WTC11 (cell line): ENCODE results near the gene SMPX. TPM values are rescaled to one million over a fixed set of nuclear protein-coding genes. Genes with fewer than 3 reads are reported as not detected.

Experiments
- ATAC-seq: fragments of 200-7000 bp; cut with Tn5 transposase; 2 replicates; pipeline ENCODE4 v1.10.0; 2021; ENCODE audit warnings: mild to moderate bottlenecking, moderate library complexity
- CTCF ChIA-PET: fragments of 300-600 bp; sonication (Branson Sonifier 250); formaldehyde crosslinking; loops from one replicate; lab custom pipeline; 2021; ENCODE audit warnings: antibody characterized with exemption; lab: Charles Lee
- POLR2A ChIA-PET: fragments of 350-600 bp; sonication (Branson Sonifier 250); formaldehyde crosslinking; loops from one replicate; lab custom pipeline; 2021; ENCODE audit warnings: antibody characterized with exemption; lab: Charles Lee
- DNase-seq: peaks from one replicate; pipeline ENCODE4 v3.0.0; 2021; ENCODE audit warnings: low spot score
- H3K27ac Mint-ChIP-seq: 2 replicates; pipeline ENCODE4 v1.8.0; 2021; ENCODE audit warnings: mixed read lengths
- H3K27me3 Mint-ChIP-seq: 2 replicates; pipeline ENCODE4 v1.8.0; 2021; ENCODE audit warnings: low read depth, mild to moderate bottlenecking, moderate library complexity, mixed read lengths
- H3K36me3 Mint-ChIP-seq: 2 replicates; pipeline ENCODE4 v1.8.0; 2021; ENCODE audit warnings: mixed read lengths
- H3K4me1 Mint-ChIP-seq: 2 replicates; pipeline ENCODE4 v1.8.0; 2022; ENCODE audit warnings: mixed read lengths
- H3K4me3 Mint-ChIP-seq: 2 replicates; pipeline ENCODE4 v1.8.0; 2021; ENCODE audit warnings: mild to moderate bottlenecking, moderate library complexity, mixed read lengths
- H3K9me3 Mint-ChIP-seq: 2 replicates; pipeline ENCODE4 v1.8.0; 2021; ENCODE audit warnings: mixed read lengths
- CREB1 ChIP-seq: sonication (generic); formaldehyde crosslinking; IDR thresholded peaks from 2 replicates; pipeline ENCODE4 v1.8.0; 2023; ENCODE audit warnings: mild to moderate bottlenecking, missing genetic modification reagents
- CTCF ChIP-seq: fragments of 200-600 bp; IDR thresholded peaks from 2 replicates; pipeline ENCODE4 v1.8.0; 2022; ENCODE audit warnings: antibody characterized with exemption
- E2F1 ChIP-seq: sonication (generic); formaldehyde crosslinking; IDR thresholded peaks from 2 replicates; pipeline ENCODE4 v1.8.0; 2022; ENCODE audit warnings: mild to moderate bottlenecking, missing genetic modification reagents
- ELF4 ChIP-seq: sonication (generic); formaldehyde crosslinking; IDR thresholded peaks from 2 replicates; pipeline ENCODE4 v1.8.1; 2022; ENCODE audit warnings: low read depth, mild to moderate bottlenecking, moderate library complexity, missing genetic modification reagents
- GTF2I ChIP-seq: fragments of 250-450 bp; sonication (Bioruptor Pico); conservative IDR thresholded peaks from 2 replicates; pipeline ENCODE4 v1.4.0; 2021; ENCODE audit warnings: mild to moderate bottlenecking
- IRF1 ChIP-seq: sonication (generic); formaldehyde crosslinking; IDR thresholded peaks from 2 replicates; pipeline ENCODE4 v1.8.0; 2023; ENCODE audit warnings: missing genetic modification reagents
- KAT7 ChIP-seq: sonication (generic); formaldehyde crosslinking; IDR thresholded peaks from 2 replicates; pipeline ENCODE4 v1.8.1; 2023; ENCODE audit warnings: missing genetic modification reagents, mild to moderate bottlenecking, borderline replicate concordance
- NFYB ChIP-seq: sonication (generic); formaldehyde crosslinking; conservative IDR thresholded peaks from 2 replicates; pipeline ENCODE4 v1.8.0; 2022; ENCODE audit warnings: low read depth, missing genetic modification reagents
- NR1H2 ChIP-seq: sonication (generic); formaldehyde crosslinking; IDR thresholded peaks from 2 replicates; pipeline ENCODE4 v1.9.0; 2021; ENCODE audit warnings: mild to moderate bottlenecking, moderate library complexity, missing genetic modification reagents
- OVOL2 ChIP-seq: fragments of 250-450 bp; sonication (Bioruptor Pico); IDR thresholded peaks from 2 replicates; pipeline ENCODE4 v1.9.0; 2021; ENCODE audit warnings: mild to moderate bottlenecking, borderline replicate concordance
- RELA ChIP-seq: sonication (generic); formaldehyde crosslinking; IDR thresholded peaks from 2 replicates; pipeline ENCODE4 v1.8.1; 2022; ENCODE audit warnings: missing genetic modification reagents, mild to moderate bottlenecking, borderline replicate concordance
- RORB ChIP-seq: fragments of 250-450 bp; sonication (Bioruptor Pico); IDR thresholded peaks from 2 replicates; pipeline ENCODE4 v1.9.0; 2021; ENCODE audit warnings: mild to moderate bottlenecking
- SMAD4 ChIP-seq: sonication (generic); formaldehyde crosslinking; IDR thresholded peaks from 2 replicates; pipeline ENCODE4 v1.8.0; 2022; ENCODE audit warnings: mild to moderate bottlenecking, missing genetic modification reagents
- SP1 ChIP-seq: sonication (generic); formaldehyde crosslinking; conservative IDR thresholded peaks from 2 replicates; pipeline ENCODE4 v1.8.1; 2022; ENCODE audit warnings: missing genetic modification reagents
- TP53 ChIP-seq: sonication (generic); formaldehyde crosslinking; IDR thresholded peaks from 2 replicates; pipeline ENCODE4 v1.8.1; 2023; ENCODE audit warnings: mild to moderate bottlenecking, missing genetic modification reagents
- ZBTB21 ChIP-seq: sonication (generic); formaldehyde crosslinking; IDR thresholded peaks from 2 replicates; pipeline ENCODE4 v1.8.1; 2023; ENCODE audit warnings: mild to moderate bottlenecking, missing genetic modification reagents, borderline replicate concordance
- ZNF532 ChIP-seq: fragments of 250-450 bp; sonication (Bioruptor Pico); IDR thresholded peaks from 2 replicates; pipeline ENCODE4 v1.9.0; 2021; ENCODE audit warnings: mild to moderate bottlenecking, borderline replicate concordance
- total RNA-seq: library from RNA; stranded (reverse); gene quantifications from 3 replicates; pipeline ENCODE4 v1.2.3, GENCODE V29; 2021
- TF ChIP-seq, protein P1 (sequence below): sonication (generic); formaldehyde crosslinking; IDR thresholded peaks from 2 replicates; pipeline ENCODE4 v1.8.0; 2022; ENCODE audit warnings: mild to moderate bottlenecking, missing genetic modification reagents
- TF ChIP-seq, protein P2 (sequence below): fragments of 250-450 bp; sonication (Bioruptor Pico); IDR thresholded peaks from 2 replicates; pipeline ENCODE4 v1.9.0; 2021; ENCODE audit warnings: mild to moderate bottlenecking
- TF ChIP-seq, protein P3 (sequence below): sonication (generic); formaldehyde crosslinking; IDR thresholded peaks from 2 replicates; pipeline ENCODE4 v1.8.1; 2023; ENCODE audit warnings: mild to moderate bottlenecking, missing genetic modification reagents, moderate library complexity

Gene SMPX
- total RNA-seq, 1 experiment from 2014 or later = not detected

DNA sequence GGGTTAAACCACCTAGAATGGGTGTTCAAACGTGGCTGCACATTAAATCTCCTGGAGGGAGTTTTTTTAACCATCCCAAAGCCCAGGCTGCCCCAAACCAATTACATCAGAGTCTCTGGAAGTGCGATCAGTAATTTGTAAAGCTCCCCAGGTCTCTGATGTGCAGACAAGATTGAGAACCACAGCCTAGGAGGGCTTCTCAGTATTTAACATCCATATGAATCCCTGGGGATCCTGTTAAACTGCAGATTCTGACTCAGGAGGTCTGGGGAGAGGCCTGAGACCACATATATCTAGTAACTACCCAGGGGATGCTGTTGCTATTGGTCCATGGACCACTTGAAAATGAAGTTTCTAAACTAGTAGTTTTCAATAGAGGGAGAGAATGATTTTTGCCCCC, 42.6 kb downstream of the SMPX start:
- CTCF ChIA-PET = no interaction called here

More for the DNA sequence above, 42.6 kb downstream of the SMPX start:
- TF ChIP-seq IRF1 (CRISPR knock-in tag) (no peak), ZBTB21 (CRISPR knock-in tag) (no peak), KAT7 (CRISPR knock-in tag) (no peak), NFYB (no peak), CREB1 (no peak), RELA (no peak), E2F1 (CRISPR knock-in tag) (no peak), CTCF (no peak), ZNF532 (no peak), SMAD4 (CRISPR knock-in tag) (no peak), RORB (CRISPR knock-in tag) (no peak), TP53 (CRISPR knock-in tag) (no peak), OVOL2 (CRISPR knock-in tag) (no peak), ELF4 (no peak), SP1 (no peak), GTF2I (CRISPR knock-in tag) (no peak), NR1H2 (CRISPR knock-in tag) (no peak)
- TF ChIP-seq, protein P1, sequence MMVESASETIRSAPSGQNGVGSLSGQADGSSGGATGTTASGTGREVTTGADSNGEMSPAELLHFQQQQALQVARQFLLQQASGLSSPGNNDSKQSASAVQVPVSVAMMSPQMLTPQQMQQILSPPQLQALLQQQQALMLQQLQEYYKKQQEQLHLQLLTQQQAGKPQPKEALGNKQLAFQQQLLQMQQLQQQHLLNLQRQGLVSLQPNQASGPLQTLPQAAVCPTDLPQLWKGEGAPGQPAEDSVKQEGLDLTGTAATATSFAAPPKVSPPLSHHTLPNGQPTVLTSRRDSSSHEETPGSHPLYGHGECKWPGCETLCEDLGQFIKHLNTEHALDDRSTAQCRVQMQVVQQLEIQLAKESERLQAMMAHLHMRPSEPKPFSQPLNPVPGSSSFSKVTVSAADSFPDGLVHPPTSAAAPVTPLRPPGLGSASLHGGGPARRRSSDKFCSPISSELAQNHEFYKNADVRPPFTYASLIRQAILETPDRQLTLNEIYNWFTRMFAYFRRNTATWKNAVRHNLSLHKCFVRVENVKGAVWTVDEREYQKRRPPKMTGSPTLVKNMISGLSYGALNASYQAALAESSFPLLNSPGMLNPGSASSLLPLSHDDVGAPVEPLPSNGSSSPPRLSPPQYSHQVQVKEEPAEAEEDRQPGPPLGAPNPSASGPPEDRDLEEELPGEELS (CRISPR knock-in tag) = no peak
- TF ChIP-seq, protein P2, sequence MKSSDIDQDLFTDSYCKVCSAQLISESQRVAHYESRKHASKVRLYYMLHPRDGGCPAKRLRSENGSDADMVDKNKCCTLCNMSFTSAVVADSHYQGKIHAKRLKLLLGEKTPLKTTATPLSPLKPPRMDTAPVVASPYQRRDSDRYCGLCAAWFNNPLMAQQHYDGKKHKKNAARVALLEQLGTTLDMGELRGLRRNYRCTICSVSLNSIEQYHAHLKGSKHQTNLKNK = no peak
- TF ChIP-seq, protein P3, sequence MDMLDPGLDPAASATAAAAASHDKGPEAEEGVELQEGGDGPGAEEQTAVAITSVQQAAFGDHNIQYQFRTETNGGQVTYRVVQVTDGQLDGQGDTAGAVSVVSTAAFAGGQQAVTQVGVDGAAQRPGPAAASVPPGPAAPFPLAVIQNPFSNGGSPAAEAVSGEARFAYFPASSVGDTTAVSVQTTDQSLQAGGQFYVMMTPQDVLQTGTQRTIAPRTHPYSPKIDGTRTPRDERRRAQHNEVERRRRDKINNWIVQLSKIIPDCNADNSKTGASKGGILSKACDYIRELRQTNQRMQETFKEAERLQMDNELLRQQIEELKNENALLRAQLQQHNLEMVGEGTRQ (CRISPR knock-in tag) = no peak
- no peak for DNase-seq
- Mint-ChIP-seq H3K27ac (no peak overlapping the region), H3K27me3 (no peaks in the 10 kb centered on the region; the same call in 1 of the 2 replicates), H3K4me3 (no peak overlapping the region), H3K36me3 (peaks cover 5% of the 10 kb centered on the region), H3K9me3 (peaks cover 9% of the 10 kb centered on the region), H3K4me1 (no peaks in the 10 kb centered on the region; the same call in 1 of the 2 replicates)
- ATAC-seq = no peak
- POLR2A ChIA-PET = no interaction called here
